ENCODE measurements around the gene PCNX2.

The PCNX2 gene

DNA sequence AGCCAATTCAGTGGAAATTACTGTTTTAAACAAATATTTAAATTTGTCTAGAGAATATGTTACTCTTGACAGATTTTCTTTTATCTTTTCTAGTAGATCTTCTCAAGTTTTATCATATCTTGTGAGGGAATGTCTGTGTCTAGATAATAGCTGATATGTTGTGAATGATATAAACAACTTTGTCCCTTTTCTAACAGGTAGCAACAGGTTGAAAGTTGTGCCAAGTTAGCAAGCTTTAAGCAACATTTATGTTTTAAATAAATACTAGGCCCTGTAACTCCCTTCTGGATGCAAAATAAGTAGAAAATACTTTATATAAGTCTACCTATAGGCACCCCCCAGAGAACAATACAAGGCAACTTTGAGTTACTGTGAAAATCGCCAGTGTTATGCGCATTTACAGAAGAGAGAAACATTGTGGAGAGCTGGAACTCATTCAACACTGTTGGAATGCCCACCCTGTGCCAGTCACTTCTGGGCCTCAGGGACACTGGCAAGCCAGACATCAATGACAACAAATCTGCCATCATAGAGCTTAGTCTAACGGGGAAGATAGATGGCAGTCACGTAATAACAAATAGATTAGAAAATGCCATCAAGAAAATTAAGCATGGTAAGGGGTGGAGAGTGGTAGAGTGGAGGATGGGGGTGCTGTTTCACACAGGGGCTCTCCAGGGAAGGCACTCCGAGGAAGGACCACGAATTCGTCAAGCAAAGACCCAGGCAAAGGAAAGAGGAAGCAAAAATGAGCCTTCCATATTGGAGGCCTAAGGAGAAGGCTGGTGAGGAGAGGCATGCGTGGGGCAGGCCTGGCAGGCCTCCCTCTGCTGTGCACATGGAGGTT is 36.4 kb upstream of the PCNX2 start:
- no peak for DNase-seq
- H3K4me1 ChIP-seq (ENCODE audit: low read length), result peaks cover 15% of the 10 kb centered on the region; the same call in 1 of the 2 replicates
- H3K79me2 ChIP-seq (ENCODE audit: low read length), result peaks cover 72% of the 10 kb centered on the region
- H3K27ac ChIP-seq (ENCODE audit: low read length), result no peak overlapping the region
- no peaks in the 10 kb centered on the region for H4K20me1 ChIP-seq (ENCODE audit: insufficient read depth, low read length)
- no peak overlapping the region for H3K4me3 ChIP-seq (ENCODE audit: low read length)
- peaks cover 4% of the 10 kb centered on the region for H3F3A ChIP-seq (ENCODE audit: insufficient read depth, low read length)
- no peaks in the 10 kb centered on the region for H3K36me3 ChIP-seq (replicated peaks; ENCODE audit: insufficient read depth, low read length)
- H3K4me2 ChIP-seq (ENCODE audit: low read depth, low read length), result no peak overlapping the region
- no peak overlapping the region for H2AFZ ChIP-seq (ENCODE audit: low read length)
- TF ChIP-seq EZH2phosphoT487 (IDR thresholded peaks at IDR 0.05; ENCODE audit: low read length), result no peak
- TF ChIP-seq, protein P1, sequence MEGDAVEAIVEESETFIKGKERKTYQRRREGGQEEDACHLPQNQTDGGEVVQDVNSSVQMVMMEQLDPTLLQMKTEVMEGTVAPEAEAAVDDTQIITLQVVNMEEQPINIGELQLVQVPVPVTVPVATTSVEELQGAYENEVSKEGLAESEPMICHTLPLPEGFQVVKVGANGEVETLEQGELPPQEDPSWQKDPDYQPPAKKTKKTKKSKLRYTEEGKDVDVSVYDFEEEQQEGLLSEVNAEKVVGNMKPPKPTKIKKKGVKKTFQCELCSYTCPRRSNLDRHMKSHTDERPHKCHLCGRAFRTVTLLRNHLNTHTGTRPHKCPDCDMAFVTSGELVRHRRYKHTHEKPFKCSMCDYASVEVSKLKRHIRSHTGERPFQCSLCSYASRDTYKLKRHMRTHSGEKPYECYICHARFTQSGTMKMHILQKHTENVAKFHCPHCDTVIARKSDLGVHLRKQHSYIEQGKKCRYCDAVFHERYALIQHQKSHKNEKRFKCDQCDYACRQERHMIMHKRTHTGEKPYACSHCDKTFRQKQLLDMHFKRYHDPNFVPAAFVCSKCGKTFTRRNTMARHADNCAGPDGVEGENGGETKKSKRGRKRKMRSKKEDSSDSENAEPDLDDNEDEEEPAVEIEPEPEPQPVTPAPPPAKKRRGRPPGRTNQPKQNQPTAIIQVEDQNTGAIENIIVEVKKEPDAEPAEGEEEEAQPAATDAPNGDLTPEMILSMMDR (IDR thresholded peaks at IDR 0.05; ENCODE audit: low read length), result no peak
- TF ChIP-seq EZH2 (optimal IDR thresholded peaks at IDR 0.05; ENCODE audit: low read depth, low read length), result no peak
- H3K9ac ChIP-seq (ENCODE audit: low read length), result no peak overlapping the region
- H3K27me3 ChIP-seq (replicated peaks; ENCODE audit: insufficient read depth, low read length), result no peaks in the 10 kb centered on the region
- no peaks in the 10 kb centered on the region for H3K9me3 ChIP-seq (replicated peaks; ENCODE audit: insufficient read depth, low read length)
- no peaks in the 10 kb centered on the region for H3K9me2 ChIP-seq (replicated peaks; ENCODE audit: insufficient read depth, low read length)

DNA sequence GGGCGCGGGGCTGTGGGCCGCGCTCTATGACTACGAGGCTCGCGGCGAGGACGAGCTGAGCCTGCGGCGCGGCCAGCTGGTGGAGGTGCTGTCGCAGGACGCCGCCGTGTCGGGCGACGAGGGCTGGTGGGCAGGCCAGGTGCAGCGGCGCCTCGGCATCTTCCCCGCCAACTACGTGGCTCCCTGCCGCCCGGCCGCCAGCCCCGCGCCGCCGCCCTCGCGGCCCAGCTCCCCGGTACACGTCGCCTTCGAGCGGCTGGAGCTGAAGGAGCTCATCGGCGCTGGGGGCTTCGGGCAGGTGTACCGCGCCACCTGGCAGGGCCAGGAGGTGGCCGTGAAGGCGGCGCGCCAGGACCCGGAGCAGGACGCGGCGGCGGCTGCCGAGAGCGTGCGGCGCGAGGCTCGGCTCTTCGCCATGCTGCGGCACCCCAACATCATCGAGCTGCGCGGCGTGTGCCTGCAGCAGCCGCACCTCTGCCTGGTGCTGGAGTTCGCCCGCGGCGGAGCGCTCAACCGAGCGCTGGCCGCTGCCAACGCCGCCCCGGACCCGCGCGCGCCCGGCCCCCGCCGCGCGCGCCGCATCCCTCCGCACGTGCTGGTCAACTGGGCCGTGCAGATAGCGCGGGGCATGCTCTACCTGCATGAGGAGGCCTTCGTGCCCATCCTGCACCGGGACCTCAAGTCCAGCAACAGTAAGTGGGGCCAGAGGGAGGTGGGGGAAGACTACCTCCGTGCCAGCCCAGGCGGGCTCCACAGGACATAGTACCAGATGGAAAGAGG is 32.8 kb upstream of the PCNX2 start:
- peak; percentile 62 for DNase-seq
- Histone ChIP-seq H3K79me2 (ENCODE audit: low read length) (peaks cover 44% of the 10 kb centered on the region), H3F3A (ENCODE audit: insufficient read depth, low read length) (peaks cover 12% of the 10 kb centered on the region), H3K4me1 (ENCODE audit: low read length) (peaks cover 19% of the 10 kb centered on the region; the same call in 1 of the 2 replicates), H3K4me2 (ENCODE audit: low read depth, low read length) (peak overlapping the region; percentile 100), H4K20me1 (ENCODE audit: insufficient read depth, low read length) (no peaks in the 10 kb centered on the region), H3K27ac (ENCODE audit: low read length) (peak overlapping the region; percentile 46; the same call in 1 of the 2 replicates), H3K9me3 (replicated peaks; ENCODE audit: insufficient read depth, low read length) (no peaks in the 10 kb centered on the region), H3K27me3 (replicated peaks; ENCODE audit: insufficient read depth, low read length) (no peaks in the 10 kb centered on the region), H3K4me3 (ENCODE audit: low read length) (peak overlapping the region; percentile 84), H3K9ac (ENCODE audit: low read length) (peak overlapping the region; percentile 76), H3K36me3 (replicated peaks; ENCODE audit: insufficient read depth, low read length) (no peaks in the 10 kb centered on the region), H2AFZ (ENCODE audit: low read length) (peak overlapping the region; percentile 71), H3K9me2 (replicated peaks; ENCODE audit: insufficient read depth, low read length) (no peaks in the 10 kb centered on the region)
- no peak for TF ChIP-seq EZH2 (optimal IDR thresholded peaks at IDR 0.05; ENCODE audit: low read depth, low read length)
- TF ChIP-seq EZH2phosphoT487 (IDR thresholded peaks at IDR 0.05; ENCODE audit: low read length), result no peak
- TF ChIP-seq, protein P1 (IDR thresholded peaks at IDR 0.05; ENCODE audit: low read length), result no peak

DNA sequence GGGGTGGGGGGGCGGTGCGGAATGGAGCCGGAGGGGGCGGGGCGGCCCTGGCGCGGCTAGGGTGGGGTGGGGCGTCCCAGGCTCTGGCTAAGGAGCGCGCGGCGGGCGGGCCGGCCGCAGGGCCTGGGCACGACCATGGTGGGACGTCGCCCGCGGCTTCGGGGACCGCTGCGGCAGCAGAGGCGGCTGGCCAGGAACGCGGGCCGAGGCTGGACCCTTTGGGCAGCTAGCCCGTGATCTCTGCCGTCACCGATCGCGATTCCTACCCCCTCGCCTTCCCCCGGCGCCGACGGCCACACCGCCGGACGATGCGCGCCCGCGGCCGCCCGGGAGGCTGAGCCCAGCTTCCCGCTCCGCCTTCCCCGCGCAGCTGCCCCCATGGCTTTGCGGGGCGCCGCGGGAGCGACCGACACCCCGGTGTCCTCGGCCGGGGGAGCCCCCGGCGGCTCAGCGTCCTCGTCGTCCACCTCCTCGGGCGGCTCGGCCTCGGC is 32.2 kb upstream of the PCNX2 start, which contains the start of gene MAP3K21:
Gene MAP3K21, plus strand, starts transcription at position 74 of the 491 bp plus-strand sequence. Its CDS starts 305 bp downstream, at position 379.
- Histone ChIP-seq H3K27ac (ENCODE audit: low read length) (peak within 1 kb of the TSS; percentile 46; the same call in 1 of the 2 replicates), H3K9me3 (replicated peaks; ENCODE audit: insufficient read depth, low read length) (no peaks in the 10 kb centered on the region), H3K4me1 (ENCODE audit: low read length) (peaks cover 19% of the 10 kb centered on the region; the same call in 1 of the 2 replicates), H3K27me3 (replicated peaks; ENCODE audit: insufficient read depth, low read length) (no peaks in the 10 kb centered on the region), H3K4me3 (ENCODE audit: low read length) (peak within 1 kb of the TSS; percentile 84), H3K9me2 (replicated peaks; ENCODE audit: insufficient read depth, low read length) (no peaks in the 10 kb centered on the region), H3F3A (ENCODE audit: insufficient read depth, low read length) (peaks cover 12% of the 10 kb centered on the region), H2AFZ (ENCODE audit: low read length) (peak within 1 kb of the TSS; percentile 87), H3K36me3 (replicated peaks; ENCODE audit: insufficient read depth, low read length) (no peaks in the 10 kb centered on the region), H3K79me2 (ENCODE audit: low read length) (peaks cover 38% of the 10 kb centered on the region), H3K4me2 (ENCODE audit: low read depth, low read length) (peak within 1 kb of the TSS; percentile 100), H4K20me1 (ENCODE audit: insufficient read depth, low read length) (no peaks in the 10 kb centered on the region), H3K9ac (ENCODE audit: low read length) (peak within 1 kb of the TSS; percentile 76)
- TF ChIP-seq EZH2phosphoT487 (IDR thresholded peaks at IDR 0.05; ENCODE audit: low read length), result no peak
- TF ChIP-seq, protein P1 (IDR thresholded peaks at IDR 0.05; ENCODE audit: low read length), result no peak
- TF ChIP-seq EZH2 (optimal IDR thresholded peaks at IDR 0.05; ENCODE audit: low read depth, low read length), result no peak
- no peak for DNase-seq
